MV-4-11 (cell line): ENCODE measurements around the gene S100A10.

Experiments
- DNase-seq: peaks from one replicate; lab custom pipeline; 2025; lab: John Stamatoyannopoulos, UW

Gene S100A10

GRCh38 chr1:152013664-152014237 lies 20.1 kb upstream of the S100A10 start:
- DNase-seq: peak; percentile 54

- no peak for DNase-seq
Measured at GRCh38 chr1:152009691-152010090, 16.0 kb upstream of the S100A10 start.

GRCh38 chr1:152007047-152007446 lies 13.4 kb upstream of the S100A10 start:
- DNase-seq: no peak

GRCh38 chr1:152005360-152005912 lies 11.8 kb upstream of the S100A10 start:
- no peak for DNase-seq

- DNase-seq: no peak
Measured at GRCh38 chr1:152003846-152004442, 10.3 kb upstream of the S100A10 start.

GRCh38 chr1:152002960-152003359 lies 9.3 kb upstream of the S100A10 start:
- peak; percentile 29 for DNase-seq

- peak; percentile 84 for DNase-seq
Measured at GRCh38 chr1:152001631-152002584, 8.2 kb upstream of the S100A10 start.

- peak; percentile 96 for DNase-seq
Measured at GRCh38 chr1:152000964-152001630, 7.4 kb upstream of the S100A10 start.

GRCh38 chr1:151998611-151999362 lies 5.1 kb upstream of the S100A10 start:
- DNase-seq: no peak

GRCh38 chr1:151997284-151997570 lies 3.6 kb upstream of the S100A10 start:
- no peak for DNase-seq

- DNase-seq: no peak
Measured at GRCh38 chr1:151995774-151996173, 2.1 kb upstream of the S100A10 start.

GRCh38 chr1:151994956-151995355 lies 1.3 kb upstream of the S100A10 start:
- no peak for DNase-seq

GRCh38 chr1:151993084-151993733 lies 450 bp downstream of the S100A10 start:
- DNase-seq: peak; percentile 30

GRCh38 chr1:151992303-151993083 lies 1.2 kb downstream of the S100A10 start:
- DNase-seq: peak; percentile 96

- no peak for DNase-seq
Measured at GRCh38 chr1:151991663-151992302, 1.9 kb downstream of the S100A10 start.

- DNase-seq: no peak
Measured at GRCh38 chr1:151990856-151991198, 2.8 kb downstream of the S100A10 start.

- no peak for DNase-seq
Measured at GRCh38 chr1:151990058-151990855, 3.4 kb downstream of the S100A10 start.

- DNase-seq: peak; percentile 81
Measured at GRCh38 chr1:151989211-151989862, 4.3 kb downstream of the S100A10 start.
